Inferior parietal cortex (tissue), 1 donor: ENCODE measurements around the gene BMPR1A.
"Not testable (repeated sequence)": the region's sequence is repeated elsewhere in the genome, so short reads cannot be mapped to it uniquely, and the experiment has no call there.

Source experiments
- DNase-seq: peaks from one replicate; pipeline ENCODE4 v3.0.0-alpha.2; 2016; ENCODE audit errors: extremely low spot score

The BMPR1A gene

DNA sequence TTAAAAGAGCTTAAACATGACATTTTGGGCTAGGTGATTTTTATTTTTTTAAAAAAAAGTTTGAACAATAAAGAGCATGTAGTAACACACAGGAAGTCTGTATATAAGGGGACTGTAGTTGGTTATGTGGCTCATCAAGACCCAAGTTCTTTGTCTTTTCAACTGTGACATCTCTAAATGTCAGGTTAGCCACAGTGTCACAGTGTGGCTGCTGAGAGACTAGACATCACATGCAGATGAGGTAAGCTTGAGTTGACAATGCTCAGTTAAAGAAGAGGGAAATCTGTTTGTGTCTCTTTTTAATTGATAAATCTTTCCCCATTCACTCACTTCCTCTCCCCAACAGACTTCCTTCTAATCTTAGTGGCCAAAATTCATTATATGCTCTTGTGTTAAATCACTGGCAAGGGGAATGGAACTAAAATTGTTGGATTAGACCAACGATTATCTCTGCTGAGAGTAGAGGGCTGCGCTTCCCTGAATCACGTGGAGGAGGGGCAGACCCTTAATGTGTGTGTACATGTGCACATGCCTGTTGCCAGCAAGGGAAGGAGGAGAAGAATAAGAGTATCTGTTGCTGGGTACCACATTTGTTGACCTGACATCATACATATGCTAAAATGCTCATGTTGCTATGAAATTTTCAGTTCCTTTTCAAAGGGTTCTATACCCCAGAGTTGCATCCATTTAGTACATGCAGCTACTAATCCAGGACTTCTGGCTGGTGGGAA lies 122.7 kb downstream of the BMPR1A start:
- no peak for DNase-seq

DNA sequence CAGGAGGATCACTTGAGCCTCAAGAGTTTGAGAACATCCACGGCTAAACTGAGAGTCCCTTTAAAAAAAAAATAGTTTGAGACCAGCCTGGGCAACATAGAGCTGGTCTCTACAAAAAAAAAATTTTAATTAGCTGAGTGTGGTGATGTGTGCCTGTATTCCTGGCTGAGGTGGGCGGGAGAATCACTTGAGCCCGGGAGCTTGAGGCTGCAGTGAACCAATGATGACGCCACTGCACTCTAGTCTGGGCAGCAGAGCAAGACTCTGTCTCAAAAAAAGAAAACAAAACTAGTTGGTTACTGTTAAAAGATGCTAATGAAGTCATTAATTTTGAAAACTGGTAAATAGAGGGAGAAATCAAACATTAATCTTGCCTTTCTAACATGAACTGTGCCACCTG lies 124.6 kb downstream of the BMPR1A start:
- DNase-seq = no peak

DNA sequence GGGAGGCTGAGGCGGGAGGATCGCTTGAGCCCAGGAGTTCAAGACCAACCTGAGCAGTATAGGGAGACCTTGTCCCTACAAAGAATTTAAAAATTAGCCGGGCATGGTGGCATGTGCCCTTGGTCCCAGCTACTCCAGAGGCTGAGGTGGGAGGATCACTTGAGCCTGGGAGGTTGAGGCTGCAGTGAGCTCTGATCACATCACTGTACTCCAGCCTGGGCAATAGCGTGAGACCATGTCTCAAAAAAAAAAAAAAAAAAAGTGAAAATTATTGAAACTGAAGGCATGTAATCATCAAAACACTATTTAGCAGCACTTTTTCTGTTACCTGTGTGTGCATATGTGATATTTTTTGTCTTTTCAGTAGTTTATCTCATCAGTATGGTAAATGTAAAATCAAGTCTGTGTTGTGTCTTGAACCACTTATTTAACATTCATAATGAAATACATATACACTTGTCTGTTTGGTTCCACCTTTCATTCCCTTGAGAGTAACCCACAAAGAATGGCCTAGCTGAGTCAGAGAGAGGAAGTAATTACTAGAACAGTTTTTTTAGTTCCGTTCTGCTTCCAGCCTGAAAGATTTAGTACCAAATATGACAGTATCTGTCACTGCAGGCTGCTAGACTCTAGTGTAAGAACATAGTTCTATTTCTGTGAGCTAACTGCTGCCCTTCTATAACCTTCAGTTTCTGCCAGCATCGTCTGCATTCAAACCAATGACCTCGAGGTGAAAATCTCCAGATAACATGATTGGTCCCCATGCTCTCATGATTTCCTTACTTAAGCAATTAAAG lies 132.4 kb downstream of the BMPR1A start:
- DNase-seq = no peak

DNA sequence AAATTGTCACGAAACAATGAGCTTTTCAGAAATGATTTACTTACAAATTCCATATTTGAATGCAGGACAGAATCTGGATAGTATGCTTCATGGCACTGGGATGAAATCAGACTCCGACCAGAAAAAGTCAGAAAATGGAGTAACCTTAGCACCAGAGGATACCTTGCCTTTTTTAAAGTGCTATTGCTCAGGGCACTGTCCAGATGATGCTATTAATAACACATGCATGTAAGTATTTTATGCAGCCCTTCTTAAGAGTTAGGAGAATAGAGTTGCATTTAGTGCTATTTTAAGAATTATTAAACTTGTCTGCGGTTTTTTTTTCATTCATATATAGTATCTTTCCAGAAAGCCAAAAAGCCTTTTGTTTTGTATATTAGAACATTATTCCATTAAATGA lies 133.6 kb downstream of the BMPR1A start:
- no peak for DNase-seq

DNA sequence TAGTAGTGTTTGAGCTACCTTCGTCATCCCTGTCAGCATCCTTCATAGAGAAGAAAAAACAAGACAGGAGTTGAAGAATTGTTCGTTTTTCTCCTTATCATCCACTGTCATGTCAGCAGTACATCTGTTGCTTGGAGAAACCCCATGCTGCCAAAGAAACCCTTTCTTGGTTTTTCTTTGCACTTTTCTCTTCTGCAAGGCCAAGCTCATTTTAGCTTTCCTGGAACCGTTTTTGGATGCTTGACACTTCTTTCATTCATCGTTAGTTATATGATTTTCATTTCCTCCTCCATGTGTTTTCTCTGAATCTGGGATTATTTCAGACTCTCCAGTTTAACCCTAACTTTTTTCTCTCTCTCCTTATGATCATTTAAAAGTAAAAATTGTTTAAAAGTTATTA lies 142.1 kb downstream of the BMPR1A start:
- no peak for DNase-seq

DNA sequence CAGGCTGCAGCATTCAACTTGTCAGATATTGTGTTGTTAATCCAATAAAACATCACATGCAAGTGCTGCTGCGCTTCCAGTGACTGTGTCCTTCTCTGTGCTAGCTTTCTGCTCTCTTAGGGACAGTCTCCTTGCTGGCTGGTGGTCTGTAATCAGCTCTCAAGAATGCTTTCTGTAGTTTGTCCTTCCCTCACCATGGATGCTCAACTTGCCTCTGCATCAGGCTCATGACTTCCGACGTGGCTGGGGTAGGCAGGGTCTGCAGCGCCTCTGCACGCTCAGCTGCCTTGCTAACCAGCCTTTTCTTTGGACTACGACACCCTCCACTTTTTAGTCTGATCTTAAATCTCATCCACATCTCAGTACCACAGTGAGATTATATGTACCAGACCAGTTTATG lies 142.7 kb downstream of the BMPR1A start:
- DNase-seq = peak; percentile 20

DNA sequence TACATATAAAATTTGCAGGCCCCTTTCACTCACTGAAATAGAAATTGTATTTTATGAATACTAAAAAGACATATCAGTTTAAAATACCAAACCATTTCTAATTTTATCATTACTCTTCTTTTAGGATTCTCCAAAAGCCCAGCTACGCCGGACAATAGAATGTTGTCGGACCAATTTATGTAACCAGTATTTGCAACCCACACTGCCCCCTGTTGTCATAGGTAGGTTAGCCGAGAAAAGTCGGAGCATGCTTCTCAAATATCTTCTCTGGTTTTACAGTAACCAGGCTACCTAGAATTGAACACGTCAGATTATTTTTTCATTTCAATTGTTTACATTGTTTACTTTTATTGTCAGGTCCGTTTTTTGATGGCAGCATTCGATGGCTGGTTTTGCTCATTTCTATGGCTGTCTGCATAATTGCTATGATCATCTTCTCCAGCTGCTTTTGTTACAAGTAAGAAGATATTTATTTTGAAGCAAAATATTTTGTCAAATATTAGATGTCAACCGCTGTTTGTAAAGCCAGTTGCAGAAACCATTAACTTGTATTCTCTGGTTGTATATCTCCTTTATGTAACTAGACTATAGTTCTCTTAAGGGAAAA lies 143.4 kb downstream of the BMPR1A start:
- DNase-seq = peak; percentile 90

DNA sequence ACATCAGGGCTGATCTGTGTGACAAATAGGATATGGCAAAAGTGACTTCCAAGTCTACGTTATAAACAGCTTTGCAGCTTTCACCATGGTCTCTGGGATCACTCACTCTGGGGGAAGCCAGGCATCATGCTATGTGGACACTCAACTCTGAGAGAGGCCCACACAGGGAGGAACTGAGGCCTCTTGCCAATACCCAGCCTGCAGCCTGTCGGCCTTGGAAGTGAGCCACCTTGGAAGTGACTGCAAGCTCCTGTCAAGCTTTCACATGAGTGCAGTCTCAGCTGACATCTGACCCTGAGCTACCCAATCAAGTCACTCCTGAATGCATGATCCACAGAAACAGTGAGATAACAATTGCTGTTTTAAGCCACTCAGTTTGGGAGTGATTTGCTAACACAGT lies 144.5 kb downstream of the BMPR1A start:
- peak; percentile 40 for DNase-seq

DNA sequence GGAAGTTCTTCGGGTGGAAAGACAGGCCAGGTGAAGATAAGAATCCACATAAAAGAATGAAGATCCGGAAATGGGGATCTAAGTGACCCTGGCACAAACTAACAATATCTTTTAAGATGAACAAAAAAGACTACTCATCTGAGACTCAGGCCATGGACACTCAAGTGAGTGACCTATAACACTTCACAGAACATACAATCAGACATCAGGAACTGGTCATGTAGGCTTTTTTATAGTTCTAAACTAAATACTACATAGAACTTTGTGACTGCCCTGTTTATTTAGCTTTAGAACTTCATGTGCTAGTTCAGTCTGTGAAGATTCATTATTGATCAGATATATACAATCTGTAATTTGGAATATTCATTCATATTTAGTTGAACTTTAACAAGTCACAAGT lies 148.2 kb downstream of the BMPR1A start:
- DNase-seq = no peak

DNA sequence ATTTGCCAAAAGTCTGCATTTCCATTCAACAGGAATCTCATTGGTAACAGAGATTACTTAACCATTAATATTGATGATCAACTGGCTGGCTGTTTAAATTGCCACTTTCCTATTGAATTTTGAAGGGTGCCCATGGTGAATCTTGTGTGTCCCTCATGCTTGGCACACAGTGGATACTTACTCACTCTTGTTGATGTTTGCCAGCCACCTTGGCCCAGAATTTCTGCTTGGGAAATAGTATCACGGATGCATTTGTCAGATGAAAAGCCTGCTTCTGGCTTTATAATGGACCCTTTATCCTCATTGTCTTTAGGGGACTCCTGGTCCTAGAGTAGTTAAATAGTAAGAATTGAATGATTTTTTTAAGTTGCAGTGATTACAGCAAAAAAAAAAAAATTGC lies 149.0 kb downstream of the BMPR1A start:
- no peak for DNase-seq

DNA sequence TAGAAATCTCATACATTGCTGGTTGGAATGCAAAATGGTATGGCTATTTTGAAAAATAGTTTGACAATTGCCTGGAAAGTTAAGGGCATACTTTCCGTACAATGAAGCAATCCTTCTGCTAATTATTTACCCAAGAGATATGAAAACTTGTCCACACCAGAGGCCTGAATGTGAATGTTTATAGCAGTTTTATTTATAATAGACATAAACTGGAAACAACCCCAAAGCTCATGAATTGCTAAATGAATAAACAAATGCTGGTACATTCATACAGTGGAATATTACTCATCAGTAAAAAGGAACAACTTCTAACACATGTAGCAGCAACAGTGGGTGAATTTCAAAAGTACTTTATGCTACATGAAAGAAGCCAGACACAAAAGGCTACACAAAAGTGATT lies 158.3 kb downstream of the BMPR1A start:
- no peak for DNase-seq

DNA sequence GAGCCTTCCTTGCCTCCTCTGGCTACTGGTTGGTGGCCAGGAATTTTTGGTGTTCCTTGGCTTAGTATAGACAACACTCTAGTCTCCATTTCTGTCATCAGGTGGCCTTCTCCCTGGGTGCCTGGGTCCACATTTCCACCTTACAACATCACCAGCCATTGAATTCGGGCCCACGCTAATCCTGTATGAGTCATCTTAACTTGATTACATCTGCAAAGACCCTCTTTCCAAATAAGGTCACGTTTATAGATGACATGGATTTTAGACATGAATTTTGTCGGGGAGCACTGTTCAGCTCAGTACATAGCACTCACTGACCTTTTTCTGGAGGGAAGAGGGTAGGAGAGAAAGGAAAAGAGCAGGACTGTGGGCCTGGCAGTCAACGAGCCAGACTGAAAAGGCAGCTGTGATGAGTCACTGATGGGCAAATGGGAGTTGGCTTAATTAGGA lies 161.6 kb downstream of the BMPR1A start:
- DNase-seq = no peak

DNA sequence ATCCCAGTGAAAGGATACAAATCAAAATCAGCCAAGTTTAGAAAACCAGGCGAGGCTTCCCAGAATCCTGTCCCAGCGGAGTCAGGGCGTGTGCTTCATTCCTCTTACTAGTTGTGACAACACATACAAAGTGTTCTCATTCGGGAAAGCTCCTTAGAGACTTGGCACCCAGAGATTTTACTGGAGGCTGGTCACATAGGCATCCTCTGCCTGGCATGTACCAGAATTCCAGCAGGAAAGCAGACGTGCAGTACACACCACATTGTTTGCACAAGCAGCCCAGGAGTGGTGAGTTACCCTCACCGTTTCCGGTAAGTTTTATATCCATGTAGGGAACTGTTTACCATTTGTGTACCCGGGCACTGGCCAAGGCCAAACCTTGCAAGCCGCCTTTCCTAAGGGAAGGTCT lies 166.1 kb downstream of the BMPR1A start:
- DNase-seq = no peak

DNA sequence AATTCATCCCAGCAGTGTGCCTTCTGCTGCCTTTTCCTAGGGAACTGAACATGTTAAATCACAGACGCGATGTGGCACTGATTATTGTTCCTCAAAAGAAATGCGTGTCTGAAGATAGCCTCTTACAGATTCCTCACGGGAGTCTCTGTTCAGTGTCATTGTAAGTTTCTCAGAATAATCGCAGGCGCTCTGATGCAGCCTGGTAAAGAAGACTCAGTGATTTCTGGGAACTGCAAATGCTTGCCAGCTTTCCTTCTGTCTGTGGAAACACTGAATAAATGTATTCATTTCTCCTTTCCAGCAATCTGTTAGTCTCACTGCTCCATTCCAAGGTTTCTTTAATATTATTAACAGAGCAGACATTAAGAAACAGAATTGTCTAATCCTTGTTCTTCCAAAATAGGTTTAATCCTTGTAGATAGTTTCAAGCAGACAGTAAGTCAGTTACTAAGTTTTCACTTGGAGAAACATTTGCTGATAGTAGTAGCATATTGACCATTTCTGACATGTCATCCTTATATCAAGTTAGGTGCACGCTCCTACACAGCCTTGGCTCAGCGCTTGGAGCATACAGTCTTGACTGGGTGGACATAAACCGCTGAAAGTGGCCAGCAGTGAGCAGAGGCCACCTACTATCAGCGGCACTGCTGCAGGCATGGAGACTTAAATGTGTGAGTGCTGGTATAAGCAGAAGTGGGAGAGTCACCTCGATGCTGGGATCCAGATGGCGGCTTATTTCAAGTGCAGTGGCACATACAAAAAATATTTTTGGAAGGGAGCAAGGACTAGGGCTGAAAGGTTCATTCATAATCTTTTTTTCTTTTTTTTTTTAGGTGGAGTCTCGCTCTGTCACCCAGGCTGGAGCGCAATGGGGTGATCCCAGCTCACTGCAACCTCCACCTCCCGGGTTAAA lies 173.3 kb downstream of the BMPR1A start:
- peak; percentile 51 for DNase-seq

DNA sequence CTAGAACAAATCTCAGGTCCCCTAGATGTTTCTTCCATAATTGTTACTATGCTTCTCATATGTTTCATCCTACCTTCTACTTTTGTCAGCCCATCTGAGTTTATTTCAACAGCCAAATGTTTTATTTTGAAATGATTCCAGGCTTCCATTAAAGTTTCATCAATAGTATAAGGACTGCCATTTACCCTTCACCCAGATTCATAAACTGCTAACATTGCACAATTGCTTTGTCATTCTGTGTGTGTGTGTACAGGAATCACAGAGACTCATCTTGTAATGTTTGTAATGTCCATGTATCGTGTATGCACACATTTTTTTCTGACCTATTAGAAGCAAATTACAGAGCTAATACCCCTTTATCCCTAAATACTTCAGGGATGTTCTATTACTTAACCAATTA lies 175.5 kb downstream of the BMPR1A start:
- no peak for DNase-seq

DNA sequence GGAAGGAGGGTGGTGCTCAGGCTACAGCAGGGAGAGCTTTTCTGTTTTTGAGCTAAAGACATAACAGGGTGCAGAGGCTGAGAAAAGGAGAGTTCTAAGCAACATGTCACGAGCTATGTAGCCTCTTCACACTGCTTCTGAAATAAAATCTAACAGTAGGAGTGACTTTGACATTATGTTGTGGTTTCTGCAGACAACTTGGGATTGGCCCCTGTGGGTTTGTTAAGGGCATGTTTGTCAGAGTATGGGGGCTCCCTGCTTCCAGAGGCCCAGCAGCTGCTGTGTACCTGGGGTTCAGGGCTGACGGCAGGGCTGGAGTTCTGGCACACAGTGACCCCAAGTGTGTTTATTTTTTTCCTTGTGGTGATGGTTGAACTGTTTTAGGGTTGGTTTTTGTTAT lies 176.3 kb downstream of the BMPR1A start:
- no peak for DNase-seq

DNA sequence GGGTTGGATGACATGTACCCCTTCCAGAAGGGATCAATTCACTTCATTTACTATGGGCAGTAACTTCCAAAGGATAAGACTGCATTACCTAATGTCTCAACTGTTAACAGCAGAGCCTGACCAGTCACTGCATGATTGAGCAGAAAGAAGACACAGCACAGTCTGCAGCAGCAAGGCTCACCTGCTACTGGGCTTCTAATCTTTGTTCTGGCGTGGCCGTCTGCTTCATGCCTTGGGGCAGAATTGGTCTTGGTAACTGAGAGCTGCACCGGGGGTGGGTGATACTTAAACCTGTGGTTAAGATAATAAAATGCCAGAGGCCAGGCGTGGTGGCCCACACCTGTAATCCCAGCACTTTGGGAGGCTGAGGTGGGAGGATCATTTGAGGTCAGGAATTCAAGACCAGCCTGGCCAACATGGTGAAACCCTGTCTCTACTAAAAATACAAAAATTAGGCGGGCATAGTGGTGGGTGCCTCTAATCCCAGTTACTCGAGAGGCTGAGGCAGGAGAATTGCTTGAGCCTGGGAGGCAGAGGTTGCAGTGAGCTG lies 177.8 kb downstream of the BMPR1A start:
- DNase-seq = not testable (repeated sequence)

DNA sequence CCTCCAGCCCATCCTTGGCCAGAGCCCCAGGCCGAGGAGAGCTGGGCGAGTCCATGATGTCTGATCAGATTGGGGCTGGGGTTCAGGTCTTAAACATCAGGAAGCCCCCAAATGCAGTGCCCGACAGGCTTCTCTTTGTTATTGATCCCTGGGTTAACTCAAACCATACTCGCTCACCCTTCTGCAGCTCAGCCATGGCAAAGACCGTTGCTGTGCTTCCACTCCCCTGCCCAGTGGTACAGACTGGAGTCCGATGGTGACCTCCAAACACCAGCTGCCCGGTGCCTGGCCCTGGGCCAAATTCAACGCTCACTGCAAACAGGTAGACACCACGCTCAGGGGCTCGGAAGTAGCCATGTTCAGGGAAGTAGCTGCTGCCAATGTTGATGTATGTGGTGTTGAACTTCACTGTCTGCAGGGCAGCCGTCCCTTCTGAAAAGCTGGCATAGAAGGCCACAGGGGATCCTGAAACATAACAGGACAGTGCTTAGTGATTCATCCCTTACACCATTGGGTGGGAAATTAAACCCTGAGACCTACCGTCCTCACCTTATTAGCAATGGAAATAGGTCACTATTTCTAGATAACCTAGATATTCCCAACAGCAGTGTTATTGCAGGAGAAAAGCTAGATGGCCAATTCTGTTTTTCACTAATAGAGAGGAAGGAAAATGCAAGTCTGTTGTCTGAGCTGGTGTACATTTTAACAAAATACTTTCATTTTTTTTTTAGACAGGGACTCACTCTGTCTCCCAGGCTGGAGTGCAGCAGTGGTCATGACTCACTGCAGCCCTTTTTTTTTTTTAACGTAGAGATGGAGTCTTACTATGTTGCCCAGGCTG lies 180.5 kb downstream of the BMPR1A start:
- DNase-seq = no peak

DNA sequence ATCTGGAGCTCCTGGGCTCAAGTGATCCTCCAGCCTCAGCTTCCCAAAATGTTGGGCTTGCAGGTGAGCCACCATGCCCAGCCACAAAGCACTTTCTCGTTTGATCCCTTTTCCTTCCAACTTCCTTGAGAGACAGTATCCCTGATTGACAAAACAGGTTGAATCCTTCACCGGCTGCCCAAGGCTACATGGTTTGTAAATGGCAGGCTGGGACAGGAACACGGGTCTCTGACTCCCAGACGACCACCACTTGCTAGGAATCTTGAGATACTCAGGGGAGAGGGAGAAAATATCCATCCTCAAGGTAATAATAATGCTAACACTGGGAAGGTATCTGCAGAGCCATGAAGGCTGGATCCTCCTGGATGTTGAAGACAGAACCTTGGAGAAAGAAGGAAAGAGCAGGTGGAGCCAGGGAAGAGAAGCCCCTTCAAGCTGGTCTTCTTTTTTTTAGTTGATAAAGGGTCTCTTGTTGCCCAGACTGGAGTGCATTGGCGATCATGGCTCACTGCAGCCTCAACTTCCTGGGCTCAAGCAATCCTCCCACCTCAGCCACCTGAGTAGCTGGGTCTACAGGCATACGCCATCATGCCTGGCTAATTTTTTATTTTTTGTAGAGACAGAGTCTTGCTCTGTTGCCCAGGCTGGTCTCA lies 181.2 kb downstream of the BMPR1A start:
- DNase-seq = no peak

DNA sequence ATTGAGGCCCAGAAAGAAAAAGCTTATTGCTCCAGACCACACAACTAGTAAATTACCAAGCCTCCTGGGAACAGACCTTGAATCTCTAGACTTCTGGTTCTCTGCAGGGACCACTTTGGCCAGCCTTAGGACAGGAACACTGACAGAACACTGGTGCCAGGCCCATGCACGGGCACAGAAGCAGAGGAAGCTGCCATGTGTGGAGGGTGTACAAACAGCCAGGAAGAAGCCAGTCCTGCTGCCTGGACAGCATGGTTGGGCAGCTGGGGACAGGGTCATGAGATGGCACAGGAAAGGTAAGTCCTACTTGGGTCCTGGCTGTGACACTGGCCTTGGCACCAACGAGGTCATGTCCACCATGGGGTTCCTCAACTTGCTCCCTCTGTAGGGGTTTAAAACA lies 181.8 kb downstream of the BMPR1A start:
- no peak for DNase-seq
